Endodermal cell (in vitro differentiated cells): ENCODE results near the gene CDKN1A. TPM values are rescaled to one million over a fixed set of nuclear protein-coding genes. Genes with fewer than 3 reads are reported as not detected.

Experiments used
- DNase-seq: peaks from one replicate; pipeline ENCODE4 v3.0.0-alpha.2; 2017
- H3K27ac ChIP-seq: 2 replicates; pipeline ENCODE4 v1.5.1; 2013; ENCODE audit warnings: mild to moderate bottlenecking, low read depth, low read length, moderate library complexity
- H3K27me3 ChIP-seq: 2 replicates; pipeline ENCODE4 v1.6.1; 2013; ENCODE audit warnings: mild to moderate bottlenecking, low read length, moderate library complexity; ENCODE audit not compliant: insufficient read depth, control insufficient read depth, poor library complexity, severe bottlenecking
- H3K36me3 ChIP-seq: 2 replicates; pipeline ENCODE4 v1.7.0; 2013; ENCODE audit warnings: mild to moderate bottlenecking, low read length, moderate library complexity; ENCODE audit not compliant: control insufficient read depth, insufficient read depth
- H3K4me1 ChIP-seq: one replicate; pipeline ENCODE4 v1.7.0; 2013; ENCODE audit warnings: low read length; ENCODE audit not compliant: control insufficient read depth, insufficient read depth
- H3K4me3 ChIP-seq: 2 replicates; pipeline ENCODE4 v1.5.1; 2013; ENCODE audit warnings: mild to moderate bottlenecking, low read length, moderate library complexity
- H3K9ac ChIP-seq: 2 replicates; pipeline ENCODE4 v1.6.1; 2013; ENCODE audit warnings: mild to moderate bottlenecking, low read length, moderate library complexity; ENCODE audit not compliant: poor library complexity, severe bottlenecking; ENCODE audit errors: extremely low read depth
- H3K9me3 ChIP-seq: 2 replicates; pipeline ENCODE4 v1.6.1; 2013; ENCODE audit warnings: mild to moderate bottlenecking, low read length, moderate library complexity; ENCODE audit not compliant: control insufficient read depth
- H3K27ac Mint-ChIP-seq: 2 replicates; pipeline ENCODE4 v1.8.0; 2020; ENCODE audit warnings: mixed read lengths
- H3K27me3 Mint-ChIP-seq: 2 replicates; pipeline ENCODE4 v1.8.0; 2021; ENCODE audit warnings: mild to moderate bottlenecking, mixed read lengths; ENCODE audit not compliant: insufficient read depth
- H3K36me3 Mint-ChIP-seq: 2 replicates; pipeline ENCODE4 v1.8.0; 2020; ENCODE audit warnings: low read depth, mixed read lengths
- H3K4me1 Mint-ChIP-seq: 2 replicates; pipeline ENCODE4 v1.8.0; 2020; ENCODE audit warnings: mixed read lengths
- H3K4me3 Mint-ChIP-seq: 2 replicates; pipeline ENCODE4 v1.8.0; 2020; ENCODE audit warnings: mild to moderate bottlenecking, moderate library complexity, mixed read lengths
- H3K9me3 Mint-ChIP-seq: 2 replicates; pipeline ENCODE4 v1.8.0; 2020; ENCODE audit warnings: mild to moderate bottlenecking, mixed read lengths
- CTCF ChIP-seq: fragments of 200-600 bp; sonication (generic); conservative IDR thresholded peaks from 2 replicates; pipeline ENCODE4 v1.5.0; 2021; ENCODE audit warnings: antibody characterized with exemption, mild to moderate bottlenecking
- WGBS, 2 experiments: methylation state at CpG; one replicate each; pipeline versions ENCODE4 v1.1.5 to v1.1.7; 2013; ENCODE audit warnings: missing lambda C conversion rate in 2 of 2, mixed read lengths in 1 of 2; ENCODE audit not compliant: insufficient coverage in 1 of 2, insufficient read length in 1 of 2; 5-methylcytosine and 5-hydroxymethylcytosine counted together
- total RNA-seq, 2 donors: library from RNA; stranded (reverse); fragmentation: NEBNext Ultra II Directional in 1 of 2; extraction: Animal tissue kit (Norgen Biotek cat#: 25700) in 1 of 2; gene quantifications; 2 replicates in 1 of 2; 3 replicates in 1 of 2; pipeline ENCODE4 v1.2.1, GENCODE V29; 2021

Gene CDKN1A
- total RNA-seq, 2 donors from 2014 or later, result 1.9 to 3.7 TPM

- no peaks in the 10 kb centered on the region for H3K4me1 Mint-ChIP-seq
- H3K4me3 Mint-ChIP-seq, result no peak overlapping the region
- H3K4me3 ChIP-seq, result no peak overlapping the region
- H3K27me3 ChIP-seq, result no peaks in the 10 kb centered on the region
- H3K36me3 ChIP-seq, result no peaks in the 10 kb centered on the region
- no peak for TF ChIP-seq CTCF
- H3K36me3 Mint-ChIP-seq, result no peaks in the 10 kb centered on the region
- H3K27ac Mint-ChIP-seq, result no peak overlapping the region
- no peak overlapping the region for H3K9ac ChIP-seq
- no peaks in the 10 kb centered on the region for H3K4me1 ChIP-seq
- H3K9me3 Mint-ChIP-seq, result no peaks in the 10 kb centered on the region
- no peaks in the 10 kb centered on the region for H3K9me3 ChIP-seq
- peak; percentile 35 for DNase-seq
- 94 to 95% methylated on average over 3 of the region's 3 CpGs for WGBS, 2 experiments
- no peak overlapping the region for H3K27ac ChIP-seq
- no peaks in the 10 kb centered on the region for H3K27me3 Mint-ChIP-seq
Measured at GRCh38 chr6:36692220-36692619, 13.7 kb downstream of the CDKN1A start.

- Histone ChIP-seq H3K9me3 (no peaks in the 10 kb centered on the region), H3K9ac (no peak overlapping the region), H3K4me1 (no peaks in the 10 kb centered on the region), H3K4me3 (no peak overlapping the region), H3K27me3 (no peaks in the 10 kb centered on the region), H3K36me3 (no peaks in the 10 kb centered on the region), H3K27ac (no peak overlapping the region)
- Mint-ChIP-seq H3K4me1 (no peaks in the 10 kb centered on the region), H3K9me3 (no peaks in the 10 kb centered on the region), H3K4me3 (no peak overlapping the region), H3K36me3 (no peaks in the 10 kb centered on the region), H3K27me3 (no peaks in the 10 kb centered on the region), H3K27ac (no peak overlapping the region)
- peak; percentile 36 for DNase-seq
- no peak for TF ChIP-seq CTCF
- 91 to 94% methylated on average over 22 to 27 of the region's 27 CpGs for WGBS, 2 experiments
Measured at GRCh38 chr6:36692861-36693702, 14.6 kb downstream of the CDKN1A start.

- no peaks in the 10 kb centered on the region for H3K36me3 ChIP-seq
- H3K4me1 Mint-ChIP-seq, result no peaks in the 10 kb centered on the region
- H3K9me3 ChIP-seq, result no peaks in the 10 kb centered on the region
- no peak overlapping the region for H3K9ac ChIP-seq
- DNase-seq, result peak; percentile 22
- H3K27ac Mint-ChIP-seq, result no peak overlapping the region
- no peaks in the 10 kb centered on the region for H3K9me3 Mint-ChIP-seq
- no peak overlapping the region for H3K4me3 ChIP-seq
- no peaks in the 10 kb centered on the region for H3K4me1 ChIP-seq
- H3K4me3 Mint-ChIP-seq, result no peak overlapping the region
- H3K27me3 Mint-ChIP-seq, result peaks cover 8% of the 10 kb centered on the region
- H3K27me3 ChIP-seq, result no peaks in the 10 kb centered on the region
- no peak overlapping the region for H3K27ac ChIP-seq
- H3K36me3 Mint-ChIP-seq, result no peaks in the 10 kb centered on the region
- TF ChIP-seq CTCF, result no peak
- 81 to 96% methylated on average over 6 of the region's 6 CpGs for WGBS, 2 experiments
Measured at GRCh38 chr6:36694616-36695015, 16.1 kb downstream of the CDKN1A start.
